Thoracic aorta (tissue), 2 donors: ENCODE measurements around the gene PDE6A. TPM values are rescaled to one million over a fixed set of nuclear protein-coding genes. Genes with fewer than 3 reads are reported as not detected.

ENCODE experiments used
- ATAC-seq: fragments of 150-250 bp; one replicate; pipeline ENCODE4 v1.8.0; 2017; ENCODE audit warnings: low read depth; ENCODE audit not compliant: insufficient number of reproducible peaks, low FRiP score
- DNase-seq: peaks from one replicate; pipeline ENCODE4 v3.0.0-alpha.2; 2020; ENCODE audit warnings: low spot score
- H3K27ac ChIP-seq, 2 donors: fragments of 200-600 bp; sonication (generic); 1 replicate in 1 of 2; 2 replicates in 1 of 2; pipeline ENCODE4 v1.5.1; 2016; ENCODE audit warnings: mild to moderate bottlenecking in 2 of 2, moderate library complexity in 2 of 2
- H3K27me3 ChIP-seq: fragments of 200-600 bp; sonication (generic); replicated peaks from 2 replicates; pipeline ENCODE4 v1.6.0; 2016; ENCODE audit warnings: mild to moderate bottlenecking; ENCODE audit not compliant: insufficient read depth
- H3K36me3 ChIP-seq: fragments of 200-600 bp; sonication (generic); one replicate; pipeline ENCODE4 v1.5.1; 2016
- H3K4me1 ChIP-seq, 2 donors: fragments of 200-600 bp; sonication (generic); 1 replicate in 1 of 2; 2 replicates in 1 of 2; pipeline versions ENCODE4 v1.5.1 to v1.6.0; 2016; ENCODE audit warnings: low read depth in 2 of 2, mild to moderate bottlenecking in 1 of 2; ENCODE audit not compliant: control insufficient read depth in 1 of 2
- H3K4me3 ChIP-seq: fragments of 200-600 bp; sonication (generic); 2 replicates; pipeline ENCODE4 v1.5.1; 2016; ENCODE audit warnings: mild to moderate bottlenecking
- H3K9me3 ChIP-seq: fragments of 200-600 bp; sonication (generic); 2 replicates; pipeline ENCODE4 v1.5.1; 2016
- total RNA-seq, 2 donors: library from RNA; depleted of rRNA; stranded (reverse); fragments of >200 nt; gene quantifications; one replicate each; pipeline versions ENCODE4 v1.1.0 to v1.2.3, GENCODE V29; 2016
- TF ChIP-seq, protein P1 (sequence below): fragments of 200-600 bp; sonication (generic); IDR thresholded peaks from one replicate; pipeline ENCODE4 v1.5.1; 2019; ENCODE audit warnings: antibody characterized with exemption

PDE6A gene
- total RNA-seq, 2 donors from 2014 or later, result not detected

DNA sequence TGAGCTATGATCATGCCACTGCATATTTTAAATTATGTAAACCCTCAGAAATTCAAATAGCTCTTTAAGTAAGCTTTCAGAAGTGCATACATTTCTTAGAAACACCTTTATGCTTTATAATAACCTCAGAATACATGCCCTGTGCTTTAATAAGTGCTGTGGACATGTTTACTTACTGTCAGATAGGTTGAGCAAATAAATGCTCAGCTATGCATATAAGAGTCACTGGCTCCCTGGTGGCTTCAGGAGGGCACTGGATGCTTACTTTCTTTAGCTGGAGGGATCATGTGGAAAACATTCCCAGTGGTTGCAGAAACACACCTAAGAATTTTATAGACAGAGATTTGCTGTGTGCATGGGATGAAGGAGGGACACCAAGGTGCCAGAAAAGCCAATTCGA is 74.4 kb downstream of the PDE6A start:
- Histone ChIP-seq H3K27ac (no peak overlapping the region), H3K27me3 (no peaks in the 10 kb centered on the region), H3K9me3 (no peaks in the 10 kb centered on the region), H3K4me1 (peaks cover 8 to 19% of the 10 kb centered on the region in 2 donors), H3K36me3 (no peaks in the 10 kb centered on the region), H3K4me3 (no peak overlapping the region)
- TF ChIP-seq, protein P1, sequence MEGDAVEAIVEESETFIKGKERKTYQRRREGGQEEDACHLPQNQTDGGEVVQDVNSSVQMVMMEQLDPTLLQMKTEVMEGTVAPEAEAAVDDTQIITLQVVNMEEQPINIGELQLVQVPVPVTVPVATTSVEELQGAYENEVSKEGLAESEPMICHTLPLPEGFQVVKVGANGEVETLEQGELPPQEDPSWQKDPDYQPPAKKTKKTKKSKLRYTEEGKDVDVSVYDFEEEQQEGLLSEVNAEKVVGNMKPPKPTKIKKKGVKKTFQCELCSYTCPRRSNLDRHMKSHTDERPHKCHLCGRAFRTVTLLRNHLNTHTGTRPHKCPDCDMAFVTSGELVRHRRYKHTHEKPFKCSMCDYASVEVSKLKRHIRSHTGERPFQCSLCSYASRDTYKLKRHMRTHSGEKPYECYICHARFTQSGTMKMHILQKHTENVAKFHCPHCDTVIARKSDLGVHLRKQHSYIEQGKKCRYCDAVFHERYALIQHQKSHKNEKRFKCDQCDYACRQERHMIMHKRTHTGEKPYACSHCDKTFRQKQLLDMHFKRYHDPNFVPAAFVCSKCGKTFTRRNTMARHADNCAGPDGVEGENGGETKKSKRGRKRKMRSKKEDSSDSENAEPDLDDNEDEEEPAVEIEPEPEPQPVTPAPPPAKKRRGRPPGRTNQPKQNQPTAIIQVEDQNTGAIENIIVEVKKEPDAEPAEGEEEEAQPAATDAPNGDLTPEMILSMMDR, result no peak
- ATAC-seq (no peak), DNase-seq (no peak)

DNA sequence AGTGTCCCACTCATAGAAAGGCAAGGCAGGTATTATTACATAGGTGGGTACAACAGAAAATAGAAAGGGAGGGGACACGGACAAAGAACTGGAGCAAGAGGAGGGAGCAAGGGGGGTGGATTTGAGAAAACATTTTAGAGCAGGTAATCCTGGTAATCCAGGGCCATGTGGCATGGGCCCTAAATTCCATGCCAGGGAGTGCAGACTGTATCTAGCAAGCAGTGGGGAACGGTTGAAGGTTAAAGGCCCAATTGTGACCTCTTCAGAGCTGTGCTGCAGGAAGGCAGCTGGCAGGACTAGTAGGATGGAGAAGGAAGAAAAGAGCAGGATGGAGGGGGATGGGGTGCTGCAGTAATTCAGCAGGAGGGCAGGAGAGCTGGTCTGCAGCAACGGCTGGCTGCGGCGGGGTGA is 75.2 kb downstream of the PDE6A start:
- DNase-seq, result no peak

GRCh38 chr5:149865746-149866145 is 78.8 kb downstream of the PDE6A start:
- TF ChIP-seq, protein P1, result no peak
- Histone ChIP-seq H3K27me3 (no peaks in the 10 kb centered on the region), H3K27ac (no peak overlapping the region), H3K4me3 (no peak overlapping the region), H3K9me3 (no peaks in the 10 kb centered on the region), H3K4me1 (no peaks in the 10 kb centered on the region), H3K36me3 (no peaks in the 10 kb centered on the region)
- DNase-seq (no peak), ATAC-seq (no peak)

More for the DNA sequence above, 75.2 kb downstream of the PDE6A start:
- H3K27ac ChIP-seq, result no peak overlapping the region
- H3K36me3 ChIP-seq, result no peaks in the 10 kb centered on the region
- H3K27me3 ChIP-seq, result no peaks in the 10 kb centered on the region
- H3K4me3 ChIP-seq, result no peak overlapping the region
- no peaks in the 10 kb centered on the region for H3K9me3 ChIP-seq
- peaks cover 8 to 19% of the 10 kb centered on the region in 2 donors for H3K4me1 ChIP-seq
- no peak for ATAC-seq
- TF ChIP-seq, protein P1, result no peak

DNA sequence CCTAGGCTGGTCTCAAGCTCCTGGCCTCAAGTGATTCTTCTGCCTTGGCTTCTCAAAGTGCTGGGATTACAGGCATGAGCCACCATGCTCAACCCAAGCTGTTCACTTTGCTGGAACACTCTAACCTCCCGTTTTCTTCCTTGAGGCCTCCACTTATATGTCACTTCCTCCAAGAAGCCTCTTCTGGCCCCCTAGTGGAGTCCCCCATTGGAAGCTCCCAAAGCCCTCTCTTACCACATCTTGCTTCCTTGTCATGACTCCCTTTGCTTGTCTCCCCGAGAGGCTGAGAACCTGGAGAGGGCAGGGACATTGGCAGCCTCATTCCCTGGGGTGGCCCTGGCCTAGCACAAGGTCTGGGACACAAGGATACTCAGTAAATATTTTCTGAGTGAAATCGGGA is 80.8 kb downstream of the PDE6A start:
- TF ChIP-seq, protein P1, result no peak
- no peak overlapping the region for H3K27ac ChIP-seq
- H3K27me3 ChIP-seq, result no peaks in the 10 kb centered on the region
- H3K4me3 ChIP-seq, result no peak overlapping the region
- no peaks in the 10 kb centered on the region for H3K36me3 ChIP-seq
- no peaks in the 10 kb centered on the region for H3K9me3 ChIP-seq
- H3K4me1 ChIP-seq, result no peaks in the 10 kb centered on the region
- ATAC-seq (no peak), DNase-seq (no peak)

GRCh38 chr5:149863176-149863575 is 81.4 kb downstream of the PDE6A start:
- DNase-seq, result no peak
- no peak for ATAC-seq
- TF ChIP-seq, protein P1, result no peak

More at GRCh38 chr5:149863176-149863575, 81.4 kb downstream of the PDE6A start:
- no peaks in the 10 kb centered on the region for H3K9me3 ChIP-seq
- H3K27me3 ChIP-seq, result no peaks in the 10 kb centered on the region
- H3K27ac ChIP-seq, result no peak overlapping the region
- no peaks in the 10 kb centered on the region for H3K4me1 ChIP-seq
- H3K36me3 ChIP-seq, result no peaks in the 10 kb centered on the region
- H3K4me3 ChIP-seq, result no peak overlapping the region
